BLaER1 (cell line): Measurements from ENCODE around the gene COL20A1.
A peak's percentile ranks its signal among the peaks of the same experiment; 100 is the strongest.

Experiments used
- H3K27ac ChIP-seq: shearing (Covaris generic); formaldehyde crosslinking; 2 replicates; pipeline ENCODE4 v1.8.1; 2022
- H3K27me3 ChIP-seq: shearing (Covaris generic); formaldehyde crosslinking; 2 replicates; pipeline ENCODE4 v1.8.1; 2022
- H3K36me3 ChIP-seq: shearing (Covaris generic); formaldehyde crosslinking; 2 replicates; pipeline ENCODE4 v1.8.1; 2022
- H3K4me1 ChIP-seq: shearing (Covaris generic); formaldehyde crosslinking; 2 replicates; pipeline ENCODE4 v1.8.1; 2022
- H3K4me2 ChIP-seq: shearing (Covaris generic); formaldehyde crosslinking; 2 replicates; pipeline ENCODE4 v1.8.1; 2022
- H3K4me3 ChIP-seq: shearing (Covaris generic); formaldehyde crosslinking; 2 replicates; pipeline ENCODE4 v1.8.1; 2022
- H3K9ac ChIP-seq: shearing (Covaris generic); formaldehyde crosslinking; 2 replicates; pipeline ENCODE4 v1.8.1; 2022
- H3K9me3 ChIP-seq: shearing (Covaris generic); formaldehyde crosslinking; 2 replicates; pipeline ENCODE4 v1.8.1; 2022
- H4K20me1 ChIP-seq: shearing (Covaris generic); formaldehyde crosslinking; 2 replicates; pipeline ENCODE4 v1.8.1; 2022
- Cebpa-rat ChIP-seq: shearing (Covaris generic); IDR thresholded peaks from 2 replicates; pipeline ENCODE4 v1.8.1; 2022

Gene COL20A1

GRCh38 chr20:63328026-63328700, 35.2 kb downstream of the COL20A1 start:
- Histone ChIP-seq H3K4me1 (peaks cover 28% of the 10 kb centered on the region), H3K4me3 (no peak overlapping the region), H3K9me3 (peaks cover 14% of the 10 kb centered on the region), H4K20me1 (no peaks in the 10 kb centered on the region), H3K27me3 (no peaks in the 10 kb centered on the region), H3K9ac (no peak overlapping the region), H3K4me2 (no peak overlapping the region), H3K27ac (peak overlapping the region; percentile 82), H3K36me3 (no peaks in the 10 kb centered on the region)
- no peak for TF ChIP-seq Cebpa-rat

GRCh38 chr20:63328718-63329275, 35.8 kb downstream of the COL20A1 start:
- Histone ChIP-seq H3K27ac (no peak overlapping the region), H3K27me3 (no peaks in the 10 kb centered on the region), H3K4me3 (no peak overlapping the region), H4K20me1 (no peaks in the 10 kb centered on the region), H3K9ac (no peak overlapping the region), H3K4me2 (no peak overlapping the region), H3K36me3 (no peaks in the 10 kb centered on the region), H3K9me3 (peaks cover 14% of the 10 kb centered on the region), H3K4me1 (peaks cover 28% of the 10 kb centered on the region)
- no peak for TF ChIP-seq Cebpa-rat

DNA sequence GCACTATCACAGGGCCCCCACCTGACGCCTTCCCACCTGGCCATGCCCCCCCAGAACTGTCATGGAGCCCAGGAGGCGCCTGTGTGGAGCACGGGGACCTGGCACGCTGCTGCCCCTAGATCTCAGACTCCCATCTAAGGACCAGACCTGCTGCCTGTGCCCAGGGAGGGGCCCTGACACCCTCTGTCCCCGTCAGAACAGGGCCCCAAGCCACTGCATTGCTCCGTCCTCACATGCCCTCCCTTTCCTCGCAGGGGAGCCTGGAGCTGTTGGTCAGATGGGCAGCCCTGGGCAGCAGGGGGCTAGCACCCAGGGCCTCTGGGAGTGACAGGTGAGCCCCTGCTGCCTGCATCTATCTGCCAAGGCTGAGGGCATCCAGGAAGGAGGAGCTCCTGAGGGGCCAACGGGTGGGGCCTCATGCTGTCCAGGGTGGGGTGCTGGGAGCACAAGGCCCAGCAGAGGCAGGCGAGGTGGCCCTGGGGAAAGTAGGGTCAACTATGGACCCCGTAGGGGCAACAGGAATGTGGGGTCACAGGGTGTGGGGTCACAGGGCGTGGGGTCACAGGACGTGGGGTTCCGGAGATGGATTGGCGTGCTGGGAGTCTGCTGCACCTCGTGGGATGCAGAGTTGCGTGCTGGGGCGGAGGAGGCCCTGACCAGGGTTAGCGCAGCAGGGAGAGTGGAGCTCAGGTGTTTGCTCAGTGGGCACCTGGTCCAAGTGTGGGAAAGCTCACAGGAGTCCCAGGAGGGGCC, 36.5 kb downstream of the COL20A1 start:
- Histone ChIP-seq H3K4me2 (no peak overlapping the region), H3K9me3 (peaks cover 14% of the 10 kb centered on the region), H3K4me1 (peaks cover 28% of the 10 kb centered on the region), H3K4me3 (no peak overlapping the region), H3K9ac (no peak overlapping the region), H3K36me3 (no peaks in the 10 kb centered on the region), H3K27me3 (no peaks in the 10 kb centered on the region), H4K20me1 (no peaks in the 10 kb centered on the region), H3K27ac (no peak overlapping the region)
- TF ChIP-seq Cebpa-rat = no peak

DNA sequence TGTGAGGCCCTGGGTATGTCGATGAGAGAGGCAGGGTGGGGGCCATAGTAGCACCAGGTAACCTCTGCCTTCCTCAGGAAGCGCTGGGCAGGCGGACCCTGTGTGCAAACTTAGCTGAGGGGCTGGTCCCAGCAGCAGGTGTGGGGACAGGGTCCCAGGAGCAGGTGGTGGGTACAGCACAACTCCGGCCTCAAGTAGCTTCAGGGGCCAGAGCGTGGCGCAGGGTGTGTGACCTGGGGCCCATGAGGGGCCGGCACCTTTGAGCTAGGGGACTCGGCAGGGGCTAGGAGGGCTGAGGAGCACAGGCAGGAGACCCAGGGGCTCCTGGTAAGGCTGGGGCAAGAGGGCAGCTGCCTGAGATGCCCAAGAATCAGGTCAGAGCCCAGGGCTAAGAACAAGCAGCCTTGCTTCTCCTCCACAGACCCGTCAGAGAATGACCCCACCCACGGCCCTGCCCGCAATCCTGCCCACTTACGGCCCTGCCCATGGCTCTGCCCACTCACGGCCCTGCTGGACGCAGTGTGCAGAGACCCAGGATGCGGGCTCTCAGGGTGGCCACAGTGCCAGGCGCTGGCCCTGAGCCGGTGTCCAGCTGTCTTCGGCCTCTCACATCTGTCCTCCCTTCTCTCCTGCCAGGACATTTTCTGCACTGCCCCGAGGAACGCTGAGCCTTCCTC, 37.2 kb downstream of the COL20A1 start:
- Histone ChIP-seq H3K4me3 (no peak overlapping the region), H3K27me3 (no peaks in the 10 kb centered on the region), H3K9me3 (peaks cover 14% of the 10 kb centered on the region)

DNA sequence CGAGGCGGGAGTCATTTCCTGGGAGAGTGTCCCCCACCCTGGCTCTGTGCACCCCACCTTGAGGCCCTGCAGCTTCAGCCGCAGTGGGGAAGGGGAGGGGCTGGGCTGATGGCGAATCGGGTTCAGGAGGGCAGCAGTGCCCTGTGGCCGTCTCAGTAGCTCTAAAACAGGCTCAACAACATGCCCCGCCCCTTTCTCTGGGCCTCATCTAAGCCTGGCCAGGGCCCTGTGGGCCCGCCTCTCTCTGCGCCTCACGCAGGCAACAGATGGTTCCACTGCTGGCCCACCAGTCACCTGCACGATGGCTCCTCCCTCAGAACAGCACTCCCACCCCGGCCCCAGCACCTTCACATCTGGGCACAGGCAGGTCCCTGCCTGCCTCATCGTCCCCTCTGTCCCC, 38.0 kb downstream of the COL20A1 start:
- peaks cover 18% of the 10 kb centered on the region for H3K4me1 ChIP-seq
- no peak overlapping the region for H3K4me3 ChIP-seq
- no peak overlapping the region for H3K9ac ChIP-seq
- no peak for TF ChIP-seq Cebpa-rat
- no peaks in the 10 kb centered on the region for H3K27me3 ChIP-seq
- no peak overlapping the region for H3K27ac ChIP-seq
- no peaks in the 10 kb centered on the region for H4K20me1 ChIP-seq
- no peaks in the 10 kb centered on the region for H3K36me3 ChIP-seq
- H3K4me2 ChIP-seq = no peak overlapping the region
- H3K9me3 ChIP-seq = peaks cover 14% of the 10 kb centered on the region

More for the DNA sequence above, 37.2 kb downstream of the COL20A1 start:
- Histone ChIP-seq H3K4me1 (peaks cover 25% of the 10 kb centered on the region), H3K36me3 (no peaks in the 10 kb centered on the region), H3K4me2 (no peak overlapping the region), H4K20me1 (no peaks in the 10 kb centered on the region), H3K9ac (no peak overlapping the region), H3K27ac (no peak overlapping the region)
- no peak for TF ChIP-seq Cebpa-rat

DNA sequence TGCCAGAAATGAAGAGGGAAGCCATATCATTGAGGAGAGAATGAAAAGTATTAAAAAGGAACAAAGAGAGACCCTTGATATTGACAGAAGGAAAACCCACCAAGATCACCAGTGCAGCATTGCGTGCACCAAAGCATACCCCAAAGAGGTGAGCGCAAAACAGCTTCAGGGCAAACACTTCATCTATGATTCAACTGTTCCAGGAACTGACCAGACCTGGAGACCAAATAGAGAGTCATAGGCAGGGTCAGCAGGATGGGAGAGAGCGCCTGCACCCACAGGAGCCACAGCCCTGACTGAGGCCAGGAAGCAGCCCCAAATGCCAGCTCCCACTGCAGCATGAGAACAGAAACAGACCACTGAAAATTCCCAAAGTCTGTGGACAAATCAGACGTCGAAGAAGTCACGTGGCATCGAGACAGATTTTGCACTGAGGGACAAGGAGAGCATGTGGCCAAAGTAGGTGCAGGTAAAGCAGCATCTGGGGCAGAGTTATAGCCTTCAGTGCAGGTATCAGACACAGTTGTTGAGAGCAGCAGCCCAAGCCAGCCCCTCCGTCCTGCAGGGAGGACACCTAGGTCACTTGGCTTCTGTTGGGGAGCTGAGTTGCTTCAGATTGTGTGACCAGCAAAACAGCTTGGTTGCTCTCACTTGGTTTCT, 38.9 kb downstream of the COL20A1 start:
- H3K36me3 ChIP-seq = no peaks in the 10 kb centered on the region
- no peaks in the 10 kb centered on the region for H4K20me1 ChIP-seq
- no peak overlapping the region for H3K4me3 ChIP-seq
- peaks cover 15% of the 10 kb centered on the region for H3K4me1 ChIP-seq
- no peaks in the 10 kb centered on the region for H3K27me3 ChIP-seq
- TF ChIP-seq Cebpa-rat = no peak
- H3K9me3 ChIP-seq = peaks cover 14% of the 10 kb centered on the region
- H3K27ac ChIP-seq = no peak overlapping the region
- no peak overlapping the region for H3K4me2 ChIP-seq
- no peak overlapping the region for H3K9ac ChIP-seq

- H3K36me3 ChIP-seq = no peaks in the 10 kb centered on the region
- H4K20me1 ChIP-seq = no peaks in the 10 kb centered on the region
- no peak overlapping the region for H3K9ac ChIP-seq
- H3K27me3 ChIP-seq = no peaks in the 10 kb centered on the region
- H3K4me1 ChIP-seq = peaks cover 10% of the 10 kb centered on the region; the same call in 1 of the 2 replicates
- H3K27ac ChIP-seq = no peak overlapping the region
- no peak for TF ChIP-seq Cebpa-rat
- no peak overlapping the region for H3K4me2 ChIP-seq
- H3K4me3 ChIP-seq = no peak overlapping the region
- H3K9me3 ChIP-seq = peaks cover 14% of the 10 kb centered on the region
Observed at GRCh38 chr20:63332488-63333240, 39.7 kb downstream of the COL20A1 start.

GRCh38 chr20:63333241-63333836, 40.4 kb downstream of the COL20A1 start:
- H3K4me1 ChIP-seq = peaks cover 14% of the 10 kb centered on the region; the same call in 1 of the 2 replicates
- H4K20me1 ChIP-seq = no peaks in the 10 kb centered on the region
- no peak overlapping the region for H3K27ac ChIP-seq
- no peaks in the 10 kb centered on the region for H3K36me3 ChIP-seq
- TF ChIP-seq Cebpa-rat = no peak
- H3K4me2 ChIP-seq = no peak overlapping the region
- H3K9ac ChIP-seq = no peak overlapping the region
- H3K27me3 ChIP-seq = no peaks in the 10 kb centered on the region
- no peak overlapping the region for H3K4me3 ChIP-seq
- peaks cover 14% of the 10 kb centered on the region for H3K9me3 ChIP-seq
